DND-41 (cell line): Measurements from ENCODE around the gene C11orf68.

Experiments used
- ATAC-seq: fragments of 200-7000 bp; cut with Tn5 transposase; 3 replicates; pipeline ENCODE4 v1.9.1; 2021; ENCODE audit warnings: low read depth; ENCODE audit not compliant: insufficient read depth
- DNase-seq: peaks from one replicate; pipeline ENCODE4 v3.0.0-alpha.2; 2020
- H2AFZ ChIP-seq: 2 replicates; pipeline ENCODE4 v1.6.0; 2012; ENCODE audit warnings: low read depth, low read length
- H3K27ac ChIP-seq: 2 replicates; pipeline ENCODE4 v1.5.1; 2012; ENCODE audit warnings: low read length, inconsistent platforms
- H3K27me3 ChIP-seq: fragments of 200-600 bp; sonication (generic); 2 replicates; pipeline ENCODE4 v1.6.0; 2012; ENCODE audit warnings: low read length, mild to moderate bottlenecking, inconsistent platforms; ENCODE audit not compliant: insufficient read depth, poor library complexity
- H3K36me3 ChIP-seq: 2 replicates; pipeline ENCODE4 v1.5.1; 2012; ENCODE audit warnings: low read length, inconsistent platforms; ENCODE audit not compliant: insufficient read depth
- H3K4me1 ChIP-seq: 2 replicates; pipeline ENCODE4 v1.5.1; 2012; ENCODE audit warnings: mild to moderate bottlenecking, low read length; ENCODE audit not compliant: insufficient read depth
- H3K4me2 ChIP-seq: 2 replicates; pipeline ENCODE4 v1.6.0; 2012; ENCODE audit warnings: mild to moderate bottlenecking, moderate library complexity, low read length, inconsistent platforms; ENCODE audit not compliant: insufficient read depth
- H3K4me3 ChIP-seq, 2 experiments: fragments of 200-600 bp in 1 of 2; shearing (Covaris generic) in 1 of 2; 2 replicates each; pipeline ENCODE4 v1.5.1; 2012 to 2016; ENCODE audit warnings: inconsistent platforms in 2 of 2, low read length in 2 of 2, mild to moderate bottlenecking in 2 of 2, low read depth in 1 of 2, moderate library complexity in 1 of 2
- H3K79me2 ChIP-seq: 2 replicates; pipeline ENCODE4 v1.6.0; 2012; ENCODE audit warnings: low read length, inconsistent platforms; ENCODE audit not compliant: insufficient read depth
- H3K9ac ChIP-seq: 2 replicates; pipeline ENCODE4 v1.6.0; 2012; ENCODE audit warnings: low read depth, mild to moderate bottlenecking, inconsistent platforms, low read length, moderate library complexity
- H3K9me3 ChIP-seq: 2 replicates; pipeline ENCODE4 v1.5.1; 2012; ENCODE audit warnings: low read length, moderate library complexity, mild to moderate bottlenecking, inconsistent platforms; ENCODE audit not compliant: insufficient read depth, severe bottlenecking
- H4K20me1 ChIP-seq: 2 replicates; pipeline ENCODE4 v1.6.0; 2012; ENCODE audit warnings: low read length; ENCODE audit not compliant: insufficient read depth
- CTCF ChIP-seq: IDR thresholded peaks from 2 replicates; pipeline ENCODE4 v1.5.1; 2012; ENCODE audit warnings: borderline replicate concordance, low read length, moderate library complexity, mild to moderate bottlenecking; ENCODE audit not compliant: poor library complexity, severe bottlenecking; ENCODE audit errors: extremely low read depth
- EZH2 ChIP-seq: IDR thresholded peaks from 3 replicates; pipeline ENCODE4 v1.6.1; 2012; ENCODE audit warnings: borderline replicate concordance, low read depth, mild to moderate bottlenecking, moderate library complexity, low read length, inconsistent platforms; ENCODE audit not compliant: severe bottlenecking

Gene C11orf68

GRCh38 chr11:65900899-65901180 lies 18.0 kb downstream of the C11orf68 start:
- no peak overlapping the region for H3K27ac ChIP-seq
- no peaks in the 10 kb centered on the region for H3K36me3 ChIP-seq
- no peak for DNase-seq
- H4K20me1 ChIP-seq, result 0 out of 2 replicates have a peak, but pooled peaks cover 5% of the 10 kb centered on the region
- no peaks in the 10 kb centered on the region for H3K9me3 ChIP-seq
- peaks cover 46% of the 10 kb centered on the region for H3K27me3 ChIP-seq
- H3K79me2 ChIP-seq, result no peaks in the 10 kb centered on the region
- TF ChIP-seq EZH2 (no peak), CTCF (no peak)
- peaks cover 23% of the 10 kb centered on the region for H3K4me1 ChIP-seq
- H3K4me3 ChIP-seq, result no peak overlapping the region
- ATAC-seq, result no peak
- H2AFZ ChIP-seq, result no peak overlapping the region
- no peak overlapping the region for H3K4me2 ChIP-seq
- no peak overlapping the region for H3K9ac ChIP-seq

- no peaks in the 10 kb centered on the region for H3K36me3 ChIP-seq
- H2AFZ ChIP-seq, result peak within 1 kb of the TSS; percentile 41
- DNase-seq (peak; percentile 63), ATAC-seq (peak; percentile 70)
- TF ChIP-seq CTCF (no peak), EZH2 (peak; percentile 90)
- H3K4me2 ChIP-seq, result peak within 1 kb of the TSS; percentile 69
- H3K4me3 ChIP-seq, result peak within 1 kb of the TSS in 1 of 2 experiments; percentile 53; a peak in 2 of 4 replicates
- H3K9me3 ChIP-seq, result no peaks in the 10 kb centered on the region
- no peak within 1 kb of the TSS for H3K27ac ChIP-seq
- 0 out of 2 replicates have a peak, but pooled peaks cover 5% of the 10 kb centered on the region for H4K20me1 ChIP-seq
- peaks cover 23% of the 10 kb centered on the region for H3K4me1 ChIP-seq
- H3K9ac ChIP-seq, result peak within 1 kb of the TSS; percentile 43
- H3K79me2 ChIP-seq, result no peaks in the 10 kb centered on the region
- peaks cover 46% of the 10 kb centered on the region for H3K27me3 ChIP-seq
Observed at GRCh38 chr11:65900125-65900898, 18.6 kb downstream of the C11orf68 start, which contains the start of gene FOSL1. Gene FOSL1, minus strand, starts transcription at chr11:65900388. Its CDS starts 49 bp downstream, at chr11:65900339.

- TF ChIP-seq EZH2, result peak; percentile 80
- TF ChIP-seq CTCF, result peak; percentile 36
- Histone ChIP-seq H4K20me1 (0 out of 2 replicates have a peak, but pooled peaks cover 5% of the 10 kb centered on the region), H3K27ac (no peak overlapping the region), H3K4me2 (peak overlapping the region; percentile 69), H3K4me3 (peak overlapping the region in 1 of 2 experiments; percentile 53; a peak in 2 of 4 replicates), H3K79me2 (no peaks in the 10 kb centered on the region), H3K9me3 (no peaks in the 10 kb centered on the region), H3K27me3 (peaks cover 46% of the 10 kb centered on the region), H3K9ac (peak overlapping the region; percentile 43), H3K36me3 (no peaks in the 10 kb centered on the region), H2AFZ (peak overlapping the region; percentile 41), H3K4me1 (peaks cover 23% of the 10 kb centered on the region)
- DNase-seq (peak; percentile 69), ATAC-seq (peak; percentile 69)
Observed at GRCh38 chr11:65899356-65900124, 19.3 kb downstream of the C11orf68 start.
